Osteoblast (primary cell): ENCODE measurements around the gene RANBP2. TPM values are rescaled to one million over a fixed set of nuclear protein-coding genes. Genes with fewer than 3 reads are reported as not detected.

ENCODE experiments used
- DNase-seq: peaks from one replicate; pipeline ENCODE4 v3.0.0; 2011; ENCODE audit warnings: low spot score, mixed read lengths; ENCODE audit not compliant: insufficient read length; ENCODE audit errors: missing footprints
- H2AFZ ChIP-seq: 2 replicates; pipeline ENCODE4 v1.6.0; 2011; ENCODE audit warnings: mild to moderate bottlenecking, low read length
- H3K27ac ChIP-seq: 2 replicates; pipeline ENCODE4 v1.5.1; 2011; ENCODE audit warnings: mild to moderate bottlenecking, low read depth, low read length, moderate library complexity
- H3K27me3 ChIP-seq: 2 replicates; pipeline ENCODE4 v1.6.0; 2012; ENCODE audit warnings: mild to moderate bottlenecking, control low read depth, inconsistent platforms, low read length, moderate library complexity; ENCODE audit not compliant: insufficient read depth
- H3K36me3 ChIP-seq: 2 replicates; pipeline ENCODE4 v1.5.1; 2011; ENCODE audit warnings: mild to moderate bottlenecking, low read length, control low read depth, moderate library complexity; ENCODE audit not compliant: insufficient read depth
- H3K4me1 ChIP-seq: 2 replicates; pipeline ENCODE4 v1.5.1; 2011; ENCODE audit warnings: mild to moderate bottlenecking, low read length, control low read depth, moderate library complexity; ENCODE audit not compliant: insufficient read depth
- H3K4me2 ChIP-seq: 2 replicates; pipeline ENCODE4 v1.6.0; 2011; ENCODE audit warnings: mild to moderate bottlenecking, low read length; ENCODE audit not compliant: insufficient read depth
- H3K4me3 ChIP-seq: fragments of 200-600 bp; sonication (generic); 3 replicates; pipeline ENCODE4 v1.5.1; 2012; ENCODE audit warnings: mild to moderate bottlenecking, low read length, inconsistent platforms; ENCODE audit not compliant: insufficient read depth
- H3K79me2 ChIP-seq: 2 replicates; pipeline ENCODE4 v1.6.0; 2012; ENCODE audit warnings: mild to moderate bottlenecking, low read length, control low read depth, inconsistent platforms; ENCODE audit not compliant: insufficient read depth
- H3K9me3 ChIP-seq: 2 replicates; pipeline ENCODE4 v1.5.1; 2011; ENCODE audit warnings: low read depth, low read length, control low read depth
- H4K20me1 ChIP-seq: 2 replicates; pipeline ENCODE4 v1.6.0; 2012; ENCODE audit warnings: mild to moderate bottlenecking, low read length, control low read depth; ENCODE audit not compliant: insufficient read depth
- total RNA-seq: library from RNA; depleted of rRNA; stranded (reverse); fragments of >200 nt; gene quantifications from 2 replicates; pipeline ENCODE4 v1.2.3, GENCODE V29; 2012
- TF ChIP-seq, protein P1 (sequence below): IDR thresholded peaks from 2 replicates; pipeline ENCODE4 v1.5.1; 2011; ENCODE audit warnings: mild to moderate bottlenecking, low read depth, low read length, moderate library complexity; ENCODE audit errors: extremely low read depth

The RANBP2 gene
- total RNA-seq, 1 donor, result 74.9 TPM

DNA sequence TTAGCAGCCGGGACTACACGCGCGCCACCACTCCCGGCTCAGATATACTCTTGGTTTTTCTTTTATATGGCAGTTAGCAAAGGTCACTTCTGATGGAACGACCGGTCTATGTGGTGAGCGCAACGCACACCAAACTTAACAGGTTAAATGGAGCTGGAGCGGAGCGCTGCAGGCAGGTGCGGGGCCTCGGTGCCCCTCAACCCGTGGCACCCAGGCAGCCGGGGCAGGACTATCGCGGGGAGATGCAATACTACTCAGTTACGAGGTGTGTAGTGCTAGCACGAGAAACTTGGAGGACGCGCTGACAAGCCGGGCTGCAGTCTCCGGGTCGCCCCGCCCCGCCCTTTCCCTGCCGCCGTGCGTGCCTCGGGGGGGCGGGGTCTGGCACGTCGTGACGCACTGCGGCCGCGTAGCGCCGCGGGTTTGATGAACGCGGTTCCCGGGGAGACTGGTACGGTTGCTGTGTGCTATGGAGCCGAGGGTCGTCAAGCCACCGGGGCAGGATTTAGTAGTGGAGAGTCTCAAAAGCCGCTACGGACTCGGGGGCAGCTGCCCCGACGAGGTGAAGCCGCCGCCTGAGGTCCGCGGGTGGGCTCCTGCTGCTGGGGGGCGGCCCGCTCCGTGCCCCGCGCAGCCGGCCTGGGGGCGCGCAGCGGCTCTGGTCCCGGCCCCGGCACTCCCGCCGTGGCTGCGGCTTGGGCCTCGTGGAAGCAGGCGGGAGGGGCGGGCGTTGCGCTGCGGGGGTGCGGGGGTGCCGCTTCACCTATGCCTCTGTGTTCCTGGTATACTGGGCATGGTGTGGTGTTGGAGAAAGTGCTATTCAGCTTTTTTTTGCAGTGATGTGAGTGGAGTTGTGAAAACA lies 67.3 kb downstream of the RANBP2 start, which contains the start of gene CCDC138:
TSS of gene CCDC138 (plus strand) at position 418 of the 862 bp plus-strand sequence. CDS start at position 470, 52 bp downstream.
- DNase-seq, result peak; percentile 98
- Histone ChIP-seq H3K4me3 (peak within 1 kb of the TSS; percentile 88), H3K27ac (peak within 1 kb of the TSS; percentile 73), H3K4me1 (peaks cover 10% of the 10 kb centered on the region), H4K20me1 (no peaks in the 10 kb centered on the region), H3K27me3 (no peaks in the 10 kb centered on the region), H2AFZ (peak within 1 kb of the TSS; percentile 74), H3K9me3 (no peaks in the 10 kb centered on the region), H3K36me3 (peaks cover 26% of the 10 kb centered on the region), H3K4me2 (peak within 1 kb of the TSS; percentile 96), H3K79me2 (peaks cover 5% of the 10 kb centered on the region)
- TF ChIP-seq, protein P1, sequence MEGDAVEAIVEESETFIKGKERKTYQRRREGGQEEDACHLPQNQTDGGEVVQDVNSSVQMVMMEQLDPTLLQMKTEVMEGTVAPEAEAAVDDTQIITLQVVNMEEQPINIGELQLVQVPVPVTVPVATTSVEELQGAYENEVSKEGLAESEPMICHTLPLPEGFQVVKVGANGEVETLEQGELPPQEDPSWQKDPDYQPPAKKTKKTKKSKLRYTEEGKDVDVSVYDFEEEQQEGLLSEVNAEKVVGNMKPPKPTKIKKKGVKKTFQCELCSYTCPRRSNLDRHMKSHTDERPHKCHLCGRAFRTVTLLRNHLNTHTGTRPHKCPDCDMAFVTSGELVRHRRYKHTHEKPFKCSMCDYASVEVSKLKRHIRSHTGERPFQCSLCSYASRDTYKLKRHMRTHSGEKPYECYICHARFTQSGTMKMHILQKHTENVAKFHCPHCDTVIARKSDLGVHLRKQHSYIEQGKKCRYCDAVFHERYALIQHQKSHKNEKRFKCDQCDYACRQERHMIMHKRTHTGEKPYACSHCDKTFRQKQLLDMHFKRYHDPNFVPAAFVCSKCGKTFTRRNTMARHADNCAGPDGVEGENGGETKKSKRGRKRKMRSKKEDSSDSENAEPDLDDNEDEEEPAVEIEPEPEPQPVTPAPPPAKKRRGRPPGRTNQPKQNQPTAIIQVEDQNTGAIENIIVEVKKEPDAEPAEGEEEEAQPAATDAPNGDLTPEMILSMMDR, result no peak

- peak overlapping the region; percentile 96 for H3K4me2 ChIP-seq
- H3K9me3 ChIP-seq, result no peaks in the 10 kb centered on the region
- no peaks in the 10 kb centered on the region for H3K27me3 ChIP-seq
- no peak overlapping the region for H2AFZ ChIP-seq
- TF ChIP-seq, protein P1, result no peak
- peaks cover 10% of the 10 kb centered on the region for H3K4me1 ChIP-seq
- peaks cover 5% of the 10 kb centered on the region for H3K79me2 ChIP-seq
- H4K20me1 ChIP-seq, result no peaks in the 10 kb centered on the region
- H3K27ac ChIP-seq, result peak overlapping the region; percentile 73
- peak; percentile 34 for DNase-seq
- H3K4me3 ChIP-seq, result peak overlapping the region; percentile 88
- H3K36me3 ChIP-seq, result peaks cover 27% of the 10 kb centered on the region
Measured at GRCh38 chr2:108787216-108787541, 67.9 kb downstream of the RANBP2 start.

DNA sequence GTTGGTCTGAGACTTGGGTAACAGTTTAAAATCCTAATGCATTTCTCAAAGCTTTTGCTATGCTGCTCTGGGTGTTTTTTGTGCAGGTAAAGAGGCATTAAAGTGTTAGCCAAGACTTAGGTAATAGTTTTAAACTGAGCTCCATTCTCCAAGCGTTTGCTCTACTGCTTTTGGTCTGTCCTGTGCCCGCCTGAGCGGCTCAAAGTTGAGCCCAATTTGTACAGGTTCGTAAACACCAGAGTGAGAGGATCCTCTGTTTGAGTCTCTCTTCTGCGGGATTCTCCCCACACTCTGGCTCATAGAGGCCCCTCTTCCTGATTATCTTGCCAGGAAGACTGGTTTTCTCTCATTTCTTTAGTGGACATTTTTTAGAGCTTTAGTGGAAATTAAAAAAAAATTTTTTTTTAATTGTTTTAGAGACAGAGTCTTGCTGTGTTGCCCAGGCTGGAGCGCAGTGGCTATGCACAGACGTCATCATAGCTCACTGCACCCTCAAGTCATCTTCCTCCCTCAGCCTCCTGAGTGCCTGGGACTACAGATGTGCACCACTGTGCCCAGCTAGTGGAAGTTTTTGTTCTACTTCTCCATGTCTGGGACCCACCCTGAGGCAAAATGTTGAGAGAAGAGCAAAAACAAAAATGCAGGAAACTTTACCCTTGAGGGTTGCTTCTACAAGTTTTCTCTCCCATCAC lies 83.9 kb downstream of the RANBP2 start:
- no peak for DNase-seq
- no peaks in the 10 kb centered on the region for H3K79me2 ChIP-seq
- H3K9me3 ChIP-seq, result no peaks in the 10 kb centered on the region
- no peaks in the 10 kb centered on the region for H4K20me1 ChIP-seq
- TF ChIP-seq, protein P1, result no peak
- no peak overlapping the region for H2AFZ ChIP-seq
- H3K27me3 ChIP-seq, result no peaks in the 10 kb centered on the region
- no peak overlapping the region for H3K27ac ChIP-seq
- peaks cover 7% of the 10 kb centered on the region for H3K36me3 ChIP-seq
- no peak overlapping the region for H3K4me3 ChIP-seq
- no peaks in the 10 kb centered on the region for H3K4me1 ChIP-seq
- H3K4me2 ChIP-seq, result no peak overlapping the region

- DNase-seq, result no peak
Measured at GRCh38 chr2:108805032-108805431, 85.8 kb downstream of the RANBP2 start.

More at GRCh38 chr2:108805032-108805431, 85.8 kb downstream of the RANBP2 start:
- no peaks in the 10 kb centered on the region for H3K27me3 ChIP-seq
- no peak overlapping the region for H3K4me2 ChIP-seq
- H2AFZ ChIP-seq, result no peak overlapping the region
- no peak overlapping the region for H3K4me3 ChIP-seq
- peaks cover 4% of the 10 kb centered on the region for H3K79me2 ChIP-seq
- no peaks in the 10 kb centered on the region for H3K4me1 ChIP-seq
- H3K9me3 ChIP-seq, result no peaks in the 10 kb centered on the region
- H4K20me1 ChIP-seq, result no peaks in the 10 kb centered on the region
- TF ChIP-seq, protein P1, result no peak
- peaks cover 3% of the 10 kb centered on the region for H3K36me3 ChIP-seq
- no peak overlapping the region for H3K27ac ChIP-seq
